ENCODE measurements around the gene TSPAN16.

- TF ChIP-seq, protein P1, sequence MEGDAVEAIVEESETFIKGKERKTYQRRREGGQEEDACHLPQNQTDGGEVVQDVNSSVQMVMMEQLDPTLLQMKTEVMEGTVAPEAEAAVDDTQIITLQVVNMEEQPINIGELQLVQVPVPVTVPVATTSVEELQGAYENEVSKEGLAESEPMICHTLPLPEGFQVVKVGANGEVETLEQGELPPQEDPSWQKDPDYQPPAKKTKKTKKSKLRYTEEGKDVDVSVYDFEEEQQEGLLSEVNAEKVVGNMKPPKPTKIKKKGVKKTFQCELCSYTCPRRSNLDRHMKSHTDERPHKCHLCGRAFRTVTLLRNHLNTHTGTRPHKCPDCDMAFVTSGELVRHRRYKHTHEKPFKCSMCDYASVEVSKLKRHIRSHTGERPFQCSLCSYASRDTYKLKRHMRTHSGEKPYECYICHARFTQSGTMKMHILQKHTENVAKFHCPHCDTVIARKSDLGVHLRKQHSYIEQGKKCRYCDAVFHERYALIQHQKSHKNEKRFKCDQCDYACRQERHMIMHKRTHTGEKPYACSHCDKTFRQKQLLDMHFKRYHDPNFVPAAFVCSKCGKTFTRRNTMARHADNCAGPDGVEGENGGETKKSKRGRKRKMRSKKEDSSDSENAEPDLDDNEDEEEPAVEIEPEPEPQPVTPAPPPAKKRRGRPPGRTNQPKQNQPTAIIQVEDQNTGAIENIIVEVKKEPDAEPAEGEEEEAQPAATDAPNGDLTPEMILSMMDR (IDR thresholded peaks at IDR 0.05): no peak
- TF ChIP-seq POLR2A (IDR thresholded peaks at IDR 0.05): peak in 2 of 3 donors; percentile 12 to 42
These were observed 42.8 kb downstream of the TSPAN16 start for GRCh38 chr19:11338569-11339253.
